ENCODE results near the gene PPP1R14C.

- TF ChIP-seq CTCF (optimal IDR thresholded peaks at IDR 0.05 in 1 of 3, IDR thresholded peaks at IDR 0.05 in 1 of 3, conservative IDR thresholded peaks at IDR 0.05 in 1 of 3; ENCODE audit: extremely low read depth in 1 of 3, insufficient read depth in 2 of 3, low read length in 3 of 3) (no peak), EZH2 (IDR thresholded peaks at IDR 0.05; ENCODE audit: low read length) (no peak)
Measured at GRCh38 chr6:150236114-150236513, 93.3 kb downstream of the PPP1R14C start.

Data from keratinocyte (primary cell).